Common myeloid progenitor, CD34-positive (primary cell): ENCODE results near the gene NYAP1.
"Not testable (repeated sequence)": the region's sequence is repeated elsewhere in the genome, so short reads cannot be mapped to it uniquely, and the experiment has no call there.

Experiments
- CTCF ChIA-PET: fragments of 350-600 bp; sonication (Branson Sonifier 250); formaldehyde crosslinking; loops from one replicate; lab custom pipeline; 2021; ENCODE audit warnings: antibody characterized with exemption; lab: Charles Lee
- POLR2A ChIA-PET: fragments of 350-600 bp; sonication (Branson Sonifier 250); formaldehyde crosslinking; loops from one replicate; lab custom pipeline; 2021; ENCODE audit warnings: antibody characterized with exemption; lab: Charles Lee
- DNase-seq, 3 donors: peaks; one replicate each; pipeline versions ENCODE4 v3.0.0 to v3.0.0-alpha.2; 2013
- H3K27ac ChIP-seq, 2 experiments: 1 replicate in 1 of 2; 2 replicates in 1 of 2; pipeline ENCODE4 v1.7.0; 2013; ENCODE audit warnings: inconsistent platforms in 2 of 2, low read length in 2 of 2, mild to moderate bottlenecking in 2 of 2, low read depth in 1 of 2, moderate library complexity in 1 of 2; ENCODE audit not compliant: severe bottlenecking in 2 of 2, insufficient read depth in 1 of 2, poor library complexity in 1 of 2
- H3K27me3 ChIP-seq, 5 experiments: replicated peaks in 2 of 5; 1 replicate in 3 of 5; 2 replicates in 2 of 5; pipeline versions ENCODE4 v1.6.1 to v1.7.0; 2013; ENCODE audit warnings: low read length in 4 of 5, mild to moderate bottlenecking in 2 of 5, moderate library complexity in 2 of 5, inconsistent platforms in 1 of 5; ENCODE audit not compliant: insufficient read depth in 5 of 5, control insufficient read depth in 4 of 5
- H3K36me3 ChIP-seq, 4 experiments: 1 replicate in 2 of 4; 2 replicates in 2 of 4; pipeline versions ENCODE4 v1.6.1 to v1.7.0; 2013; ENCODE audit warnings: low read length in 3 of 4, control low read depth in 1 of 4, mild to moderate bottlenecking in 1 of 4; ENCODE audit not compliant: control insufficient read depth in 4 of 4, insufficient read depth in 4 of 4
- H3K4me1 ChIP-seq, 4 experiments: 1 replicate in 3 of 4; 2 replicates in 1 of 4; pipeline versions ENCODE4 v1.6.1 to v1.7.1; 2013; ENCODE audit warnings: low read length in 3 of 4, mild to moderate bottlenecking in 3 of 4, control low read depth in 1 of 4, inconsistent platforms in 1 of 4, moderate library complexity in 1 of 4; ENCODE audit not compliant: control insufficient read depth in 4 of 4, insufficient read depth in 4 of 4; ENCODE audit errors: control extremely low read depth in 1 of 4
- H3K4me3 ChIP-seq, 7 experiments: 1 replicate in 4 of 7; 2 replicates in 3 of 7; pipeline versions ENCODE4 v1.5.1 to v1.7.0; 2013; ENCODE audit warnings: mild to moderate bottlenecking in 7 of 7, low read length in 6 of 7, moderate library complexity in 6 of 7, inconsistent platforms in 2 of 7, low read depth in 2 of 7, control low read depth in 1 of 7; ENCODE audit not compliant: insufficient read depth in 4 of 7, control insufficient read depth in 1 of 7; ENCODE audit errors: extremely low read depth in 1 of 7
- H3K9me3 ChIP-seq, 5 experiments: 1 replicate in 4 of 5; 2 replicates in 1 of 5; pipeline versions ENCODE4 v1.6.1 to v1.7.1; 2013; ENCODE audit warnings: low read length in 4 of 5, mild to moderate bottlenecking in 2 of 5, inconsistent platforms in 1 of 5, low read depth in 1 of 5, moderate library complexity in 1 of 5; ENCODE audit not compliant: control insufficient read depth in 4 of 5, insufficient read depth in 2 of 5; ENCODE audit errors: control extremely low read depth in 1 of 5
- WGBS: methylation state at CpG from one replicate; pipeline ENCODE4 v1.1.5; 2013; ENCODE audit not compliant: insufficient coverage; 5-methylcytosine and 5-hydroxymethylcytosine counted together

The NYAP1 gene

DNA sequence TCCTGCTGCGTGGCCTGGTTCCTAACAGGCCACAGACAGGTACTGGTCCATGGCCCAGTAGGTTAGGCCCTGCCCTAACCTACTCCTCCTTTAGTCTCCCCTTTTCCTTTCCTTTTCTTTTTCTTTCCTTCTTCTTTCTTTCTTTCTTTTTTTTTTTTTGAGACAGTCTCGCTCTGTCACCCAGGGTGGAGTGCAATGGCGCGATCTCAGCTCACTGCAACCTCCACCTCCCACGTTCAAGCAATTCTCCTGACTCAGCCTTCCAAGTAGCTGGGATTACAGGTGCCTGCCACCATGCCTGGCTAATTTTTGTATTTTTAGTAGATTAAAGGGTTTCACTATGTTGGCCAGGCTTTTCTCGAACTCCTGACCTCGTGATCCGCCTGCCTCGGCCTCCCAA is 52.3 kb downstream of the NYAP1 start:
- H3K27me3 ChIP-seq, H3K36me3 ChIP-seq, H3K4me3 ChIP-seq, H3K9me3 ChIP-seq, H3K27ac ChIP-seq, DNase-seq: not testable (repeated sequence)
- H3K4me1 ChIP-seq: peaks cover 4 to 18% (median 14%) of the 10 kb centered on the region in 4 experiments
- CTCF ChIA-PET: interaction anchor here (0.6 to 2.2 kb wide), 7 partner anchors 13 to 79 kb away, joined by 3 to 7 read pairs (median 3); no protein-coding TSS in a partner anchor
- 100% methylated on average over 4 of the region's 9 CpGs for WGBS
- POLR2A ChIA-PET: interaction anchor here (0.8 to 1.0 kb wide), 2 partner anchors 9 to 16 kb away, joined by 3 read pairs; no protein-coding TSS in a partner anchor

DNA sequence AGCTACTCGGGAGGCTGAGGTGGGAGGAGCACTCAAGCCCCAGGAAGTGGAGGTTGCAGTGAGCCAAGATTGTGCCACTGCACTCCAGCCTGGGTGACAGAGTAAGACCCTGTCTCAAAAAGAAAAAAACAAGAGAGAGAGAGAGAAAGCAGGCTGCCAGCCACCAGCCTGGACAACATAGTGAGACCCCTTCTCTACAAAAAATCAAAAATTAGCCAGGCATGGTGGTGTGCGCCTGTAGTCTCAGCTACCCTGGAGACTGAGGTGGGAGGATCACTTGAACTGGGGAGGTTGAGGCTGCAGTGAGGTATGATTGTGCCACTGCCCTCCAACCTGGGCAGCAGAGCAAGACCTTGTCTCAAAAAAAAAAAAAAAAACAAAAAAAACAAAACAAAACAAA is 53.0 kb downstream of the NYAP1 start:
- WGBS: 94% methylated on average over 2 of the region's 2 CpGs
- H3K9me3 ChIP-seq, H3K4me3 ChIP-seq, H3K36me3 ChIP-seq, DNase-seq, POLR2A ChIA-PET, H3K27ac ChIP-seq, H3K27me3 ChIP-seq: not testable (repeated sequence)
- H3K4me1 ChIP-seq: peaks cover 4 to 18% (median 14%) of the 10 kb centered on the region in 4 experiments
- CTCF ChIA-PET: interaction anchor here (0.6 to 2.2 kb wide), 4 partner anchors 12 to 31 kb away, joined by 3 to 7 read pairs (median 4); no protein-coding TSS in a partner anchor

DNA sequence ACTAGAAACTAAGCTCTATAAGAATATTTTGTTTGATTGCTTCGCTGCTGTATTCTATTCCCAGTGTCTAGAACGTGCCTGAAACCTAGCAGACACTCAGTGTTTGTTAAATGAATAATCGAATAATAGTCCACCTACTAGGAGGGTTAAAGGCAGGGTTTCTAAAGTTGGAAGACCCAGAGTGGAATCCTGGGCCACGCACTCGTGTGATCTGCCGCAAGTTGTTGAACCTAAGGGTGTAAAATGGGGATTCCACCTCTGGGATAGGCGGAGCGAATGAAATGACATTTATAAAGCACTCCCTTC is 54.6 kb downstream of the NYAP1 start:
- peak overlapping the region; percentile 26 to 78 (median 63) for H3K4me3 ChIP-seq

DNA sequence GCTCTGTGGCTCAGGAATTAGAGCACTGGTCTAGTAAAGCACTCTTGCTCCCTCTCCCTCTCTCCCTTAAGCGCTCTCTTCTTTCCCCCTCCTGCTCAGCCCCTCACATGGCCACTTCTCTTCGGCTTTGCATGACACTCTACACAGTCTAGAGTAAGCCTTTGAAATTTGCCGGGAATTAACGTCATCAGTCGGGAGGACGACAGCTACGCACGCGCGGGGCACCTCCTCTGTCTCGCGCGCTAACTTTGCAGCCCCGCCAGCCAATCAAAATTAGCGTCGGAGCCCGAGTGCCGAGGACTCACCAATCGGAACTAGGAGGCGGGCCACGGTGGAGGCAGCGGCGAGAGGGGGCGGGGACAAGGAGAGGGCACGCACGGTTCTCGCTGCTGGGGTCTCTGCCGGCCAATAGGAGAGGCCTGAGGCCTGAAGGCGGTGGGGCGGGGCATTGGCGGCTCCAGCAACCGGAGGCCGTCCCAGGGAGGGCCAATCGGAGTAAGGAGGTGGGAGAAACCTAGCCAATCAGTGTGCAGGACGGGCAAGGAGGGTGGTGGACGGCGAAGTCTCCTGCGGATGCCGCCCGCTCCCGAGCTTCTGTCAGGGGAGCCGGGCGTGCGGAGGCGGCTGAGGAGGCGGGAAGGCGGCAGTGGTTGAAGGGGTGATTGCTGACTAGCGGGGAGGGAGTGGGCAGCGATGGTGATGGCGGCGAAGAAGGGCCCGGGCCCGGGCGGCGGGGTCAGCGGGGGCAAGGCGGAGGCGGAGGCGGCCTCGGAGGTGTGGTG is 55.1 kb downstream of the NYAP1 start, which contains the start of gene AGFG2:
TSS of gene AGFG2 (plus strand) at position 550 of the 782 bp plus-strand sequence. CDS start at position 694, 144 bp downstream.
- Histone ChIP-seq H3K27me3 (no peaks in the 10 kb centered on the region), H3K27ac (peak within 1 kb of the TSS in 1 of 2 experiments; percentile 44), H3K4me1 (peaks cover 4 to 18% (median 14%) of the 10 kb centered on the region in 4 experiments), H3K9me3 (no peaks in the 10 kb centered on the region), H3K36me3 (no peaks in the 10 kb centered on the region), H3K4me3 (peak within 1 kb of the TSS; percentile 37 to 84 (median 75))
- DNase-seq: peak; percentile 99 to 100 (median 99)
- WGBS: 0% methylated on average over 46 of the region's 60 CpGs
- ChIA-PET CTCF (interaction anchor here (1.4 to 1.9 kb wide), 3 partner anchors 16 to 56 kb away, joined by 4 to 13 read pairs (median 5); no protein-coding TSS in a partner anchor), POLR2A (no interaction called here)

More for the DNA sequence above, 54.6 kb downstream of the NYAP1 start:
- no peak for DNase-seq
- 13% methylated on average over 5 of the region's 8 CpGs for WGBS
- no peaks in the 10 kb centered on the region for H3K9me3 ChIP-seq
- H3K36me3 ChIP-seq: no peaks in the 10 kb centered on the region
- peak overlapping the region in 1 of 2 experiments; percentile 44 for H3K27ac ChIP-seq
- H3K4me1 ChIP-seq: peaks cover 4 to 18% (median 14%) of the 10 kb centered on the region in 4 experiments
- CTCF ChIA-PET: interaction anchor here (1.4 to 1.9 kb wide), 2 partner anchors 21 to 56 kb away, joined by 4 to 13 read pairs; no protein-coding TSS in a partner anchor
- POLR2A ChIA-PET: no interaction called here
- H3K27me3 ChIP-seq: no peaks in the 10 kb centered on the region

DNA sequence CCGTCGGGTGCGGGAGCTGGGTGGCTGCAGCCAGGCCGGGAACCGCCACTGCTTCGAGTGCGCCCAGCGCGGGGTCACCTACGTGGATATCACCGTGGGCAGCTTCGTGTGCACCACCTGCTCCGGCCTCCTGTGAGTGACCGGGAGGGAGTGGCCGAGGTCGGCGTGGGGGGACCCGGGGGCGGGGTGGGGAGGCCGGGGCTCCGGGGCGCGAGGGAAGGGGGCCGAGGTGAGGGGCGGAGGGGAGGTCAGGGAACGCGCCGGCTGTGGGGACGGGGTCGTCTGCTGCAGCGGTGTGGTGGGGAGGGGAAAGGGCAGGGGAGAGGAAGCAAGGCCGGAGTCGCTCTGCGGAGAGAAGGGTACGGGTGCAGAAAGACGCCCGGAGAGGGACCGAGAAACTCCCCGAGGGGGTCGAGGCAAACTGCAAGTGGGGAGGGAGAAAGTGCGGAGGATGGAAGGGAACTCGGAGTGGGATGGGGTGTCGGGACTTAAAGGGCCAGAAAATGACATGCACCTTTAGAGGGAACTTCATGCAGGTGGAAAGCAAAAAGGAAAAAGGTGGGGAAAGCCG is 55.8 kb downstream of the NYAP1 start:
- 1% methylated on average over 28 of the region's 44 CpGs for whole genome bisulfite sequencing
- H3K4me1 ChIP-seq: peaks cover 4 to 18% (median 14%) of the 10 kb centered on the region in 4 experiments

DNA sequence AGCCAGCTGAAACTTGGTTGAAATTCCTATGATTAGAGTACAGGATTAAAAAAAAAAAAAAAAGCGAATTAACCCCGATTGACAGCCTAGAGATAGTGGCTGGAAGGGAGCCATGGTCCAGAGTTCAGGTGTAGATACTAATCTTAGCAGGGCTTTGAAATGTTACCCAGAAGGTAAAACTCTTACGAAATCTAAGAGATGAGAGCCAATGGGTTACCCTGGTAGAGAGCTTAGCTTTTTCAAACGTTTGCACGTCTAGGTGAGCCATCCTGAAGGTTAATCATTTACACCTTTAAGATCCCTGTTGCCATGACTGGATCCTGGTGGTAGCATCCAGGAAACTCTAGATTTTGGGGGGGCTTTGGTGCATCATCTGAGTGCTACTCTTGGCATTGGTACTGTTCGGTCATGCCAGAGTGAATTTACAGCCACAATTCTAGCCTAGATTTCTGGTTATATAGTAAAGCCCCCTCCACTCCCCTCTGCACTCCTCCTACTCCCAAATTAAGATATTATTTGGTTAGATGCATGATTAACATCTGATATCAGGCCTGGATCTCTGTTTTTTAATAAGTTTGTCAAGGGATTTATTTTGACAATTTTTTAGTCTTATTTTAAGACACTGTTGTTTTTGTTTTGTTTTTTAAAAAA is 56.5 kb downstream of the NYAP1 start:
- Histone ChIP-seq H3K27me3 (no peaks in the 10 kb centered on the region), H3K27ac (no peak overlapping the region), H3K9me3 (no peaks in the 10 kb centered on the region), H3K36me3 (no peaks in the 10 kb centered on the region), H3K4me3 (peak overlapping the region in 6 of 7 experiments; percentile 57 to 84 (median 76)), H3K4me1 (peaks cover 4 to 24% (median 15%) of the 10 kb centered on the region in 4 experiments)
- no peak for DNase-seq
- 86% methylated on average over 4 of the region's 6 CpGs for WGBS
- ChIA-PET POLR2A (no interaction called here), CTCF (interaction anchor here (1.5 to 14.6 kb wide), 2 partner anchors 15 to 23 kb away, joined by 5 to 220 read pairs; no protein-coding TSS in a partner anchor)

More for the DNA sequence above, 55.8 kb downstream of the NYAP1 start:
- POLR2A ChIA-PET: no interaction called here
- Histone ChIP-seq H3K27ac (no peak overlapping the region), H3K4me3 (peak overlapping the region; percentile 37 to 84 (median 75)), H3K36me3 (no peaks in the 10 kb centered on the region), H3K9me3 (no peaks in the 10 kb centered on the region), H3K27me3 (no peaks in the 10 kb centered on the region)
- DNase-seq: peak in 1 of 3 donors; percentile 17
- CTCF ChIA-PET: interaction anchor here (1.5 to 14.6 kb wide), 3 partner anchors 15 to 24 kb away, joined by 5 to 220 read pairs (median 13); no protein-coding TSS in a partner anchor
